ENCODE results near the gene DOK3.

The DOK3 gene

GRCh38 chr5:177511796-177512675 is 2.4 kb upstream of the DOK3 start:
- no peak for DNase-seq

GRCh38 chr5:177511181-177511580 is 1.6 kb upstream of the DOK3 start:
- DNase-seq = no peak

GRCh38 chr5:177510567-177511053 is 984 bp upstream of the DOK3 start:
- no peak for DNase-seq

- DNase-seq = no peak
Measured at GRCh38 chr5:177509991-177510566, 453 bp upstream of the DOK3 start.

- DNase-seq = no peak
Measured at GRCh38 chr5:177508837-177509236, 789 bp downstream of the DOK3 start.

- no peak for DNase-seq
Measured at GRCh38 chr5:177508221-177508611, 1.4 kb downstream of the DOK3 start.

- DNase-seq = no peak
Measured at GRCh38 chr5:177507596-177508220, 1.9 kb downstream of the DOK3 start.

- no peak for DNase-seq
Measured at GRCh38 chr5:177507165-177507564, 2.5 kb downstream of the DOK3 start.

GRCh38 chr5:177505075-177505474 is 4.6 kb downstream of the DOK3 start:
- no peak for DNase-seq

- no peak for DNase-seq
Measured at GRCh38 chr5:177504086-177505056, 5.3 kb downstream of the DOK3 start.

GRCh38 chr5:177503351-177504085 is 6.1 kb downstream of the DOK3 start:
- DNase-seq = no peak

GRCh38 chr5:177502886-177503285 is 6.7 kb downstream of the DOK3 start:
- no peak for DNase-seq

GRCh38 chr5:177501874-177502678 is 7.5 kb downstream of the DOK3 start:
- no peak for DNase-seq

- peak; percentile 56 for DNase-seq
Measured at GRCh38 chr5:177500685-177501522, 8.7 kb downstream of the DOK3 start.

- DNase-seq = no peak
Measured at GRCh38 chr5:177499842-177500241, 9.8 kb downstream of the DOK3 start.

- DNase-seq = no peak
Measured at GRCh38 chr5:177498013-177498787, 11.4 kb downstream of the DOK3 start.

GRCh38 chr5:177497292-177498012 is 12.2 kb downstream of the DOK3 start, which contains the start of gene PDLIM7:
TSS of gene PDLIM7 (minus strand) at chr5:177497604. CDS start at chr5:177496512, 1,092 bp downstream.
- peak; percentile 86 for DNase-seq

- no peak for DNase-seq
Measured at GRCh38 chr5:177496727-177497291, 12.8 kb downstream of the DOK3 start.
